GM12891 (cell line): ENCODE results near the gene C1orf94.

ENCODE experiments used
- POLR2A ChIP-seq: IDR thresholded peaks from 2 replicates; pipeline ENCODE4 v1.6.1; 2011; ENCODE audit warnings: low read depth, low read length, control low read depth
- POLR2AphosphoS5 ChIP-seq: IDR thresholded peaks from 2 replicates; pipeline ENCODE4 v1.6.1; 2011; ENCODE audit warnings: low read depth, low read length, control low read depth
- POU2F2 ChIP-seq: IDR thresholded peaks from 2 replicates; pipeline ENCODE4 v1.6.1; 2011; ENCODE audit warnings: low read depth, mild to moderate bottlenecking, control low read depth, low read length, moderate library complexity
- SPI1 ChIP-seq: IDR thresholded peaks from 2 replicates; pipeline ENCODE4 v1.6.1; 2011; ENCODE audit warnings: low read depth, low read length, control low read depth
- TAF1 ChIP-seq: IDR thresholded peaks from 2 replicates; pipeline ENCODE4 v1.6.1; 2011; ENCODE audit warnings: low read depth, low read length, control low read depth

- no peak for TF ChIP-seq POLR2AphosphoS5
- TF ChIP-seq TAF1: no peak
- TF ChIP-seq POLR2A: no peak
- no peak for TF ChIP-seq SPI1
- no peak for TF ChIP-seq POU2F2
These were observed 23.5 kb upstream of the C1orf94 start for GRCh38 chr1:34153246-34153645.
